ENCODE results near the gene CCNG2. TPM values are rescaled to one million over a fixed set of nuclear protein-coding genes. Genes with fewer than 3 reads are reported as not detected.

CCNG2 gene
- total RNA-seq, 1 donor from 2014 or later, result 51.4 TPM

DNA sequence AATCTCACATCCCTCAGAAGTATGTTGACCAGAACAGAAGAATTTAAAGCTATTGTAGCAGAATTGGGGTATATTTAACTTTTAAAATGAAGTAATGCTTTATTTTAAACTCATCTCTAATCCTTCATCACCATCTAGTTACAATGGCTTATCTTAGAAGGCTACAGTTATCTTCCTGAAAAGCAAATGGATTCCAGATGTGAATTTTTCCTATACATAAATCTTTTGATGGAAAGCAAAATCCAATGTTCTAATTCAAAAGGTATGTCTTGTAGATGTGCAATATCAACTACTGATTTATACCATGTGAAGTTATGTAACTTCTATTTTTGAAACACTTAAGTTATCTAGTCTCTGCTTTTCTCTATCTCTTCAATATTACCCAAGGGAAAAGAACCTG, 47.6 kb downstream of the CCNG2 start:
- peak; percentile 76 for DNase-seq

DNA sequence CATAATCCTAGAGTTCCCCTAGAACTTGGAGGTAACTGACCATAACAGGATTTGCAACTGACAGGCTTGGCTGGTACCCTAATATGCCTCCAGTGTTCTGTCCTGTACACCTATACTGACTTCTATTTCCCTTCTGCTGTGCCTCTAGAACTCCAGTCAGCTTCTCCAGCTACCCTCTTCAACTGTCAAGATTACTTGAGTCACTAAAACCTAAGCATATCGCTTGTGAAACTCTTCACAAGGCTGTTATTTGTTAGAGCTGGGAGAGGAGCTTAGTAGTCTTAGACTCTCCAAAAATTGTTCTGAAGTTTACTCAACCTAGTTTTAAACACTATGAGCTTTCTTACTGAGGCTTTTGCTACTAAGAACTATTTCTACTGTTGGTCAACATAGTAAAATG, 52.0 kb downstream of the CCNG2 start:
- DNase-seq, result no peak

DNA sequence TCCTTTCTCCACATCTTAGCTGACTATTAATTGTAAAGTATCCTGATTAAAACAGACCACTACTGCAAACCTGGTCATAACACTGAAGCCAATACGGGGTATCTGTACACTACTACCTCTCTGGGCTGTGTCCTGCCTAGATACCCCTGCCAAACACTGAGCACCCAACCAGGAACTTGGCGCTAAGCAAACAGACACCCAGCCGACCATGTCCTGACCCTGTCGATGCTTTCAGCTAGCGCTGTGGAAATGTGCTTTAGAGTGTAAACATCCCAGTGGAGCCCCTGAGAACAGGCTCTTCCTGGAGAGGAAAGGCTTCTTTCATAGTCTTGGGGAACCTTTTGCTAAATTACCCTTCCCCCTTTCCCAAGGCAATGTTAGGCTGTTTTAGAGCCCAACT, 52.9 kb downstream of the CCNG2 start:
- no peak for DNase-seq

DNA sequence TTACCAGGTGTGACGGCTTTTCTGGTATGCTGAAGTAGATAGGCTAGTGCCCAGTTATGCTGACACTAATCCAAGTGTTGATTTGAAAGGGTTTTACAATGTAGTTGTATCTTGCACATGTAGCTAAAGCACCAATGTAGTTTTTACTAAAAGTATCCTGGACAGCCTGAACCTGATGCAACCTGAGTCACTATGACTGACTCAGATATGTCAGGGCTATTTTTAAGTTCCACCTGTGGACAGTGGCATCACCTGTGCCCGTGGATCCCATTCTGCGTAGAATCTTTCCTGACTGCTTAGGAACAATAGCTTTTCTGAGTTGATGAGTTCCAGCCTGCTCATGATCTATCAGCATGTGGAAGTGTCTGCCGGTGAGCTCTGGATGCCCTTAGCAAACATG, 58.1 kb downstream of the CCNG2 start:
- no peak for DNase-seq

DNA sequence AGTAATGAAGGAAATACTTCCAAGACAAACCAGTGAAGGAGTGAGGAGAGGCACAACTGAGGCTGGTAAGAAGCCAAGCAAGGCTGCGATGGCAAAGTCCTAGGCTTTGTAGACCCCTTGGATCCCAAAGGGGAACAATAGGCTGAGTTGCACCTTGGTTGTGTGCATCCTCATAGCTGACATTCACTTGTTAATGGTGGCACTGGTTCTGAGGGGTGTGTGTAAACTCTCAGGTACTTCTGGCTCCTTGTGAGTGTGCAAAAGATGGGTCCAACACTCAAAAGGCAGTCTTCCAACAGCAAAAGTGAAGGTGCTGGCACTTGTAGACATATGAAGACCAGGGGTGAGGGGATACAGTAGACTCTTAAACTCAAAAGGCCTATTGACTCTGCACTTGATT, 60.5 kb downstream of the CCNG2 start:
- no peak for DNase-seq

DNA sequence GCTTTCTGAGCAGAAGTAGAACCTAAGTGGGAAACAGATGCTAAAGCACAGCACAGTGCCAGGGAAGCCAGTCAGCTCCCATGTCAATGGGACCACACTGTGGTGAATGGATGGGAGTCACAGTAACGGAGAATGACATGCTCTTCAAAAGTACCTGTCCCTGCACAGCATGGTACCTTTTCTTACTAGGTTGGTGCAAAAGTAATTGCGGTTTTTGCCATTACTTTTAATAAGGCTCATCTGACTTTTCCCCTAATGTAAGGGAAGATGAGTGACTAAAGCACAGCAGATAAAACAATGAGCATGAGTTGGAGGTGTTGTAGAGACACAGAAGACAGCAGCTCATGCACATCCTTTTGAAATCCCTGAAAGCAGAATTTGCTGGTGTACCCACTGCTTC, 62.3 kb downstream of the CCNG2 start:
- DNase-seq, result no peak

Small RNA genes lying within 50 kb of the gene (small RNA-seq; reads per million reads assigned to genes)
- not detected for gene RNU6-1187P (ENCODE audit: low replicate concordance)

Other genes starting within 250 kb of the CCNG2 start
- 198 TPM for gene SEPTIN11, start 207.5 kb upstream of the CCNG2 start, total RNA-seq
- gene CCNI, start 81.2 kb upstream of the CCNG2 start, total RNA-seq, result 157 TPM